HG03442 (cell line): ENCODE results near the gene STK39.
"Not testable (repeated sequence)": the region's sequence is repeated elsewhere in the genome, so short reads cannot be mapped to it uniquely, and the experiment has no call there.

Source experiments
- ATAC-seq: cut with Tn5 transposase; IDR thresholded peaks from one replicate; pipeline ENCODE4 v1.9.1; 2021; ENCODE audit warnings: mild to moderate bottlenecking, moderate library complexity; ENCODE audit not compliant: unreplicated experiment

The STK39 gene

GRCh38 chr2:168247341-168248261 lies at the start of gene STK39:
Gene STK39, minus strand, starts transcription at chr2:168247595. Its CDS starts 160 bp downstream, at chr2:168247435.
- ATAC-seq: peak; percentile 79

GRCh38 chr2:168295051-168295450 lies 47.7 kb upstream of the STK39 start:
- no peak for ATAC-seq

- no peak for ATAC-seq
These were observed 47.0 kb upstream of the STK39 start for GRCh38 chr2:168294409-168294808.

GRCh38 chr2:168293766-168294165 lies 46.4 kb upstream of the STK39 start:
- no peak for ATAC-seq

- ATAC-seq: no peak
These were observed 43.0 kb upstream of the STK39 start for GRCh38 chr2:168290391-168290790.

GRCh38 chr2:168289880-168290279 lies 42.5 kb upstream of the STK39 start:
- ATAC-seq: no peak

- ATAC-seq: no peak
These were observed 39.1 kb upstream of the STK39 start for GRCh38 chr2:168286535-168286934.

GRCh38 chr2:168278424-168278888 lies 31.1 kb upstream of the STK39 start:
- ATAC-seq: no peak

GRCh38 chr2:168277276-168277675 lies 29.9 kb upstream of the STK39 start:
- no peak for ATAC-seq

- ATAC-seq: no peak
These were observed 24.8 kb upstream of the STK39 start for GRCh38 chr2:168272225-168272624.

GRCh38 chr2:168262926-168263325 lies 15.5 kb upstream of the STK39 start:
- not testable (repeated sequence) for ATAC-seq

- ATAC-seq: no peak
These were observed 9.1 kb upstream of the STK39 start for GRCh38 chr2:168256448-168256847.

GRCh38 chr2:168255866-168256265 lies 8.5 kb upstream of the STK39 start:
- ATAC-seq: no peak

- no peak for ATAC-seq
These were observed 7.7 kb upstream of the STK39 start for GRCh38 chr2:168255103-168255502.

GRCh38 chr2:168254158-168254935 lies 7.0 kb upstream of the STK39 start:
- no peak for ATAC-seq

GRCh38 chr2:168253379-168253778 lies 6.0 kb upstream of the STK39 start:
- ATAC-seq: no peak

GRCh38 chr2:168252976-168253375 lies 5.6 kb upstream of the STK39 start:
- ATAC-seq: no peak

GRCh38 chr2:168246483-168247340 lies 683 bp downstream of the STK39 start:
- ATAC-seq: peak; percentile 47

GRCh38 chr2:168246072-168246482 lies 1.3 kb downstream of the STK39 start:
- no peak for ATAC-seq

- ATAC-seq: no peak
These were observed 2.1 kb downstream of the STK39 start for GRCh38 chr2:168245074-168245825.
